Ovary (tissue), 3 donors: ENCODE measurements around the gene MYH3.

Source experiments
- CTCF ChIP-seq, 3 donors: fragments of 450-650 bp in 2 of 3; fragments of 200-600 bp in 1 of 3; IDR thresholded peaks; one replicate each; pipeline versions ENCODE4 v1.5.1 to v1.8.0; 2016 to 2022; ENCODE audit warnings: antibody characterized with exemption in 3 of 3, mild to moderate bottlenecking in 1 of 3
- EP300 ChIP-seq: sonication (generic); formaldehyde crosslinking; IDR thresholded peaks from one replicate; pipeline ENCODE4 v1.6.1; 2017; ENCODE audit warnings: antibody characterized with exemption
- POLR2A ChIP-seq: fragments of 450-650 bp; IDR thresholded peaks from one replicate; pipeline ENCODE4 v1.6.1; 2017; ENCODE audit warnings: antibody characterized with exemption, mild to moderate bottlenecking, moderate library complexity
- donor health status: DM: no; HTN: no; CAD: no.

GRCh38 chr17:10618202-10618635 lies 38.9 kb downstream of the MYH3 start:
- no peak for TF ChIP-seq EP300
- peak; percentile 38 to 64 (median 44) for TF ChIP-seq CTCF (IDR thresholded peaks at IDR 0.05)
- no peak for TF ChIP-seq POLR2A
